ENCODE data around the gene ME1. TPM values are rescaled to one million over a fixed set of nuclear protein-coding genes. Genes with fewer than 3 reads are reported as not detected.

Gene ME1
- total and polyA plus RNA-seq, 9 of the 15 experiments (the other 6 are each of a cell fraction or from before 2014, with no cell fraction given) = 3.2 to 10.4 (median 5.5) TPM

DNA sequence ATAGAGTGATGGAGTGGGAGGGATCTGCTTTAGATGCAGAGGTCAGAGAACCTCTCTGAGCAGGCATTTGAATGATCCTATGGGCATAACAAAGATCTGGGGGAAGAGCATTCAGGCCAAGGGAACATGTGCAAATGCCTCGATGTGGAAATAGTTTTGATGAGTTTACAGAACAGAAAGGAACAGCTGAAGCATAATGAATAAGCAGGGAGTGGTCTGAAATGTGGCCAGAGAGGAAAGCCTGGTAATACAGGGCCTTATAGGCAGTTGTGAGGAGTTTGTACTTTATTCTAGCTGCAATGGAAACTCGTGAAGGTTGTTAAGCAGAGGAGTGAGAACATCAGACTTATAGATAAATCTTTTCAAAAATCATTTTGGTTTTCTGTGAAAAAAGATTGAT lies 33.0 kb upstream of the ME1 start (continued):
- TF ChIP-seq, protein P1, sequence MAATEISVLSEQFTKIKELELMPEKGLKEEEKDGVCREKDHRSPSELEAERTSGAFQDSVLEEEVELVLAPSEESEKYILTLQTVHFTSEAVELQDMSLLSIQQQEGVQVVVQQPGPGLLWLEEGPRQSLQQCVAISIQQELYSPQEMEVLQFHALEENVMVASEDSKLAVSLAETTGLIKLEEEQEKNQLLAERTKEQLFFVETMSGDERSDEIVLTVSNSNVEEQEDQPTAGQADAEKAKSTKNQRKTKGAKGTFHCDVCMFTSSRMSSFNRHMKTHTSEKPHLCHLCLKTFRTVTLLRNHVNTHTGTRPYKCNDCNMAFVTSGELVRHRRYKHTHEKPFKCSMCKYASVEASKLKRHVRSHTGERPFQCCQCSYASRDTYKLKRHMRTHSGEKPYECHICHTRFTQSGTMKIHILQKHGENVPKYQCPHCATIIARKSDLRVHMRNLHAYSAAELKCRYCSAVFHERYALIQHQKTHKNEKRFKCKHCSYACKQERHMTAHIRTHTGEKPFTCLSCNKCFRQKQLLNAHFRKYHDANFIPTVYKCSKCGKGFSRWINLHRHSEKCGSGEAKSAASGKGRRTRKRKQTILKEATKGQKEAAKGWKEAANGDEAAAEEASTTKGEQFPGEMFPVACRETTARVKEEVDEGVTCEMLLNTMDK (IDR thresholded peaks at IDR 0.05; ENCODE audit: borderline replicate concordance, insufficient read depth, low read depth, low read length, poor library complexity, severe bottlenecking) = no peak
- TF ChIP-seq, protein P2, sequence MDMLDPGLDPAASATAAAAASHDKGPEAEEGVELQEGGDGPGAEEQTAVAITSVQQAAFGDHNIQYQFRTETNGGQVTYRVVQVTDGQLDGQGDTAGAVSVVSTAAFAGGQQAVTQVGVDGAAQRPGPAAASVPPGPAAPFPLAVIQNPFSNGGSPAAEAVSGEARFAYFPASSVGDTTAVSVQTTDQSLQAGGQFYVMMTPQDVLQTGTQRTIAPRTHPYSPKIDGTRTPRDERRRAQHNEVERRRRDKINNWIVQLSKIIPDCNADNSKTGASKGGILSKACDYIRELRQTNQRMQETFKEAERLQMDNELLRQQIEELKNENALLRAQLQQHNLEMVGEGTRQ (CRISPR knock-in tag; IDR thresholded peaks at IDR 0.05) = no peak
- no peak for TF ChIP-seq ZNF174 (CRISPR knock-in tag; IDR thresholded peaks at IDR 0.05)
- no peak for TF ChIP-seq HSF4 (CRISPR knock-in tag; IDR thresholded peaks at IDR 0.05; ENCODE audit: borderline replicate concordance)
- TF ChIP-seq, protein P3, sequence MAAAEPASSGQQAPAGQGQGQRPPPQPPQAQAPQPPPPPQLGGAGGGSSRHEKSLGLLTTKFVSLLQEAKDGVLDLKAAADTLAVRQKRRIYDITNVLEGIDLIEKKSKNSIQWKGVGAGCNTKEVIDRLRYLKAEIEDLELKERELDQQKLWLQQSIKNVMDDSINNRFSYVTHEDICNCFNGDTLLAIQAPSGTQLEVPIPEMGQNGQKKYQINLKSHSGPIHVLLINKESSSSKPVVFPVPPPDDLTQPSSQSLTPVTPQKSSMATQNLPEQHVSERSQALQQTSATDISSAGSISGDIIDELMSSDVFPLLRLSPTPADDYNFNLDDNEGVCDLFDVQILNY (CRISPR knock-in tag; IDR thresholded peaks at IDR 0.05) = no peak
- TF ChIP-seq ZNF121 (CRISPR knock-in tag; conservative IDR thresholded peaks at IDR 0.05) = no peak
- TF ChIP-seq, protein P4, sequence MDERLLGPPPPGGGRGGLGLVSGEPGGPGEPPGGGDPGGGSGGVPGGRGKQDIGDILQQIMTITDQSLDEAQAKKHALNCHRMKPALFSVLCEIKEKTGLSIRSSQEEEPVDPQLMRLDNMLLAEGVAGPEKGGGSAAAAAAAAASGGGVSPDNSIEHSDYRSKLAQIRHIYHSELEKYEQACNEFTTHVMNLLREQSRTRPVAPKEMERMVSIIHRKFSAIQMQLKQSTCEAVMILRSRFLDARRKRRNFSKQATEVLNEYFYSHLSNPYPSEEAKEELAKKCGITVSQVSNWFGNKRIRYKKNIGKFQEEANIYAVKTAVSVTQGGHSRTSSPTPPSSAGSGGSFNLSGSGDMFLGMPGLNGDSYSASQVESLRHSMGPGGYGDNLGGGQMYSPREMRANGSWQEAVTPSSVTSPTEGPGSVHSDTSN (CRISPR knock-in tag; IDR thresholded peaks at IDR 0.05; ENCODE audit: low read depth) = no peak
- TF ChIP-seq, protein P4 (tag; conservative IDR thresholded peaks at IDR 0.05; ENCODE audit: low read depth) = no peak
- TF ChIP-seq, protein P5, sequence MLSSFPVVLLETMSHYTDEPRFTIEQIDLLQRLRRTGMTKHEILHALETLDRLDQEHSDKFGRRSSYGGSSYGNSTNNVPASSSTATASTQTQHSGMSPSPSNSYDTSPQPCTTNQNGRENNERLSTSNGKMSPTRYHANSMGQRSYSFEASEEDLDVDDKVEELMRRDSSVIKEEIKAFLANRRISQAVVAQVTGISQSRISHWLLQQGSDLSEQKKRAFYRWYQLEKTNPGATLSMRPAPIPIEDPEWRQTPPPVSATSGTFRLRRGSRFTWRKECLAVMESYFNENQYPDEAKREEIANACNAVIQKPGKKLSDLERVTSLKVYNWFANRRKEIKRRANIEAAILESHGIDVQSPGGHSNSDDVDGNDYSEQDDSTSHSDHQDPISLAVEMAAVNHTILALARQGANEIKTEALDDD (IDR thresholded peaks at IDR 0.05) = no peak
- no peak for TF ChIP-seq TRIM24 (IDR thresholded peaks at IDR 0.05)
- no peak for TF ChIP-seq GTF2F1 (IDR thresholded peaks at IDR 0.05; ENCODE audit: low read depth, low read length)
- no peak for TF ChIP-seq POLR2H (tag; IDR thresholded peaks at IDR 0.05; ENCODE audit: low read depth)

Data from K562 (cell line).